HEK293 (cell line): ENCODE data around the gene CAPN6.

Experiments
- CTCF ChIA-PET: fragments of 350-600 bp; formaldehyde crosslinking; extraction: SDS; loops from one replicate; lab custom pipeline; 2021; ENCODE audit warnings: antibody characterized with exemption; lab: Yijun Ruan, JAX
- POLR2A ChIA-PET: fragments of 300-600 bp; formaldehyde crosslinking; extraction: SDS; loops from one replicate; lab custom pipeline; 2020; ENCODE audit warnings: antibody characterized with exemption, inconsistent platforms; lab: Yijun Ruan, JAX
- H3K27ac ChIP-seq: fragments of 200-500 bp; sonication (Bioruptor generic); 2 replicates; pipeline ENCODE4 v1.5.1; 2014; ENCODE audit warnings: low read depth, low read length, control low read depth, inconsistent platforms; ENCODE audit errors: extremely low read depth
- H3K36me3 ChIP-seq, 2 experiments: fragments of 200-500 bp in 1 of 2; sonication (Bioruptor generic) in 1 of 2; 1 replicate in 1 of 2; 2 replicates in 1 of 2; pipeline ENCODE4 v1.5.1; 2014 to 2017; ENCODE audit warnings: inconsistent platforms in 2 of 2, low read length in 2 of 2; ENCODE audit not compliant: control insufficient read depth in 2 of 2, insufficient read depth in 1 of 2
- H3K4me1 ChIP-seq: fragments of 200-500 bp; sonication (Bioruptor generic); 2 replicates; pipeline ENCODE4 v1.5.1; 2014; ENCODE audit warnings: mild to moderate bottlenecking, low read length, inconsistent platforms; ENCODE audit not compliant: control insufficient read depth, insufficient read depth
- H3K4me3 ChIP-seq: 2 replicates; pipeline ENCODE4 v1.5.1; 2011; ENCODE audit warnings: low read depth, mild to moderate bottlenecking, control low read depth, low read length, moderate library complexity
- H3K9me3 ChIP-seq: fragments of 200-500 bp; sonication (Bioruptor generic); 2 replicates; pipeline ENCODE4 v1.5.1; 2014; ENCODE audit warnings: low read depth, low read length, inconsistent platforms; ENCODE audit not compliant: control insufficient read depth, insufficient read depth
- BCL11B ChIP-seq: fragments of 450-650 bp; formaldehyde crosslinking; IDR thresholded peaks from 2 replicates; pipeline ENCODE4 v1.5.1; 2016; ENCODE audit warnings: low read depth, missing biosample characterization, missing genetic modification characterization
- EGR2 ChIP-seq: fragments of 450-650 bp; formaldehyde crosslinking; IDR thresholded peaks from 2 replicates; pipeline ENCODE4 v1.5.1; 2016; ENCODE audit warnings: low read depth, missing biosample characterization, missing genetic modification characterization
- GLIS1 ChIP-seq: fragments of 450-650 bp; formaldehyde crosslinking; IDR thresholded peaks from 2 replicates; pipeline ENCODE4 v1.5.1; 2016; ENCODE audit warnings: missing biosample characterization, missing genetic modification characterization
- HOXA7 ChIP-seq: sonication (generic); formaldehyde crosslinking; IDR thresholded peaks from 2 replicates; pipeline ENCODE4 v1.8.1; 2022; ENCODE audit warnings: missing genetic modification reagents, borderline replicate concordance
- HOXD13 ChIP-seq: sonication (generic); formaldehyde crosslinking; IDR thresholded peaks from 2 replicates; pipeline ENCODE4 v1.8.0; 2022; ENCODE audit warnings: missing genetic modification reagents, borderline replicate concordance
- MYNN ChIP-seq: fragments of 450-650 bp; formaldehyde crosslinking; IDR thresholded peaks from 2 replicates; pipeline ENCODE4 v1.5.1; 2016; ENCODE audit warnings: missing biosample characterization, missing genetic modification characterization, borderline replicate concordance
- MZF1 ChIP-seq: fragments of 450-650 bp; formaldehyde crosslinking; IDR thresholded peaks from 2 replicates; pipeline ENCODE4 v1.5.1; 2017; ENCODE audit warnings: missing biosample characterization, missing genetic modification characterization, borderline replicate concordance
- PRDM10 ChIP-seq: fragments of 450-650 bp; formaldehyde crosslinking; IDR thresholded peaks from 2 replicates; pipeline ENCODE4 v1.5.1; 2016; ENCODE audit warnings: missing biosample characterization, missing genetic modification characterization
- TRIM28 ChIP-seq: IDR thresholded peaks from 2 replicates; pipeline ENCODE4 v1.6.1; 2011; ENCODE audit warnings: low read length, control low read depth, borderline replicate concordance
- ZIC2 ChIP-seq: fragments of 450-650 bp; formaldehyde crosslinking; IDR thresholded peaks from 2 replicates; pipeline ENCODE4 v1.5.1; 2016; ENCODE audit warnings: missing biosample characterization, missing genetic modification characterization
- ZNF155 ChIP-seq: fragments of 450-650 bp; formaldehyde crosslinking; IDR thresholded peaks from 2 replicates; pipeline ENCODE4 v1.5.1; 2016; ENCODE audit warnings: missing biosample characterization, missing genetic modification characterization
- ZNF169 ChIP-seq: fragments of 450-650 bp; formaldehyde crosslinking; IDR thresholded peaks from 2 replicates; pipeline ENCODE4 v1.5.1; 2016; ENCODE audit warnings: missing biosample characterization, missing genetic modification characterization
- ZNF350 ChIP-seq: fragments of 450-650 bp; formaldehyde crosslinking; IDR thresholded peaks from 2 replicates; pipeline ENCODE4 v1.5.0; 2017; ENCODE audit warnings: missing biosample characterization, mild to moderate bottlenecking, missing genetic modification characterization
- ZNF366 ChIP-seq: fragments of 450-650 bp; formaldehyde crosslinking; conservative IDR thresholded peaks from 2 replicates; pipeline ENCODE4 v1.5.1; 2016; ENCODE audit warnings: missing biosample characterization, missing genetic modification characterization
- ZNF37A ChIP-seq: fragments of 450-650 bp; IDR thresholded peaks from 2 replicates; pipeline ENCODE4 v1.5.1; 2018; ENCODE audit warnings: missing biosample characterization, missing genetic modification characterization
- ZNF398 ChIP-seq: fragments of 450-650 bp; formaldehyde crosslinking; IDR thresholded peaks from 2 replicates; pipeline ENCODE4 v1.5.1; 2017; ENCODE audit warnings: missing biosample characterization, missing genetic modification characterization
- ZNF423 ChIP-seq: fragments of 450-650 bp; formaldehyde crosslinking; IDR thresholded peaks from 2 replicates; pipeline ENCODE4 v1.5.1; 2016; ENCODE audit warnings: missing biosample characterization, missing genetic modification characterization
- ZNF544 ChIP-seq: fragments of 450-650 bp; formaldehyde crosslinking; IDR thresholded peaks from 2 replicates; pipeline ENCODE4 v1.5.0; 2017; ENCODE audit warnings: missing biosample characterization, missing genetic modification characterization
- ZNF629 ChIP-seq: fragments of 450-650 bp; formaldehyde crosslinking; IDR thresholded peaks from 2 replicates; pipeline ENCODE4 v1.5.1; 2017; ENCODE audit warnings: missing biosample characterization, missing genetic modification characterization
- ZNF664 ChIP-seq: fragments of 450-650 bp; formaldehyde crosslinking; IDR thresholded peaks from 2 replicates; pipeline ENCODE4 v1.5.1; 2016; ENCODE audit warnings: missing biosample characterization, missing genetic modification characterization
- ZNF701 ChIP-seq: fragments of 450-650 bp; formaldehyde crosslinking; IDR thresholded peaks from 2 replicates; pipeline ENCODE4 v1.5.1; 2016; ENCODE audit warnings: missing biosample characterization, missing genetic modification characterization
- ZNF837 ChIP-seq: fragments of 450-650 bp; formaldehyde crosslinking; IDR thresholded peaks from 2 replicates; pipeline ENCODE4 v1.5.1; 2016; ENCODE audit warnings: missing biosample characterization, missing genetic modification characterization
- TF ChIP-seq, protein P1 (sequence below): fragments of 450-650 bp; formaldehyde crosslinking; IDR thresholded peaks from 2 replicates; pipeline ENCODE4 v1.5.0; 2017; ENCODE audit warnings: missing biosample characterization, missing genetic modification characterization, borderline replicate concordance
- TF ChIP-seq, protein P2 (sequence below): fragments of 450-650 bp; formaldehyde crosslinking; optimal IDR thresholded peaks from 2 replicates; pipeline ENCODE3; 2016; ENCODE audit warnings: missing biosample characterization, mild to moderate bottlenecking, missing genetic modification characterization

The CAPN6 gene

DNA sequence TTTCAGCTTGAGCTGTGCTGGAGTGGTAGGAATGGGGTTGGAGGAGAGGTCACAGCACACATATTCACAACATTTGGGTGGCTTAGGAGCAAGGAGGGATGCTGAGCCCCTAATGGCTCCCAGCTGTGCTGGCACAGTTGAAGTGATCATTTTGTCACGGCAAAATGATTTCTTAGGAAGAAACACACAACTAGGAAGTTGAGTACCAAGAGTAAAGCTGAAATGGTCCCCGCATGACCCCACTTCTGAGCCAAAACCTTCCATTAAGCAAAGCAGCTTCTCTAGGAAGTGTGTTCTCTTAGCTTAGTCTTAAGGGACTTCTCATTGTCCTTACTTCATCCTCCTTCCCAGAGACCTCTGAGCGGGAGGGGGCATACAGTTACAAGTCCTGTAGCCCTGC, 12.6 kb downstream of the CAPN6 start:
- Histone ChIP-seq H3K9me3 (no peaks in the 10 kb centered on the region), H3K4me1 (no peaks in the 10 kb centered on the region)
- ChIA-PET POLR2A (no interaction called here), CTCF (no interaction called here)
- TF ChIP-seq ZIC2 (tag by site-specific recombination) = no peak
- no peak for TF ChIP-seq ZNF366 (tag by site-specific recombination)
- TF ChIP-seq, protein P1, sequence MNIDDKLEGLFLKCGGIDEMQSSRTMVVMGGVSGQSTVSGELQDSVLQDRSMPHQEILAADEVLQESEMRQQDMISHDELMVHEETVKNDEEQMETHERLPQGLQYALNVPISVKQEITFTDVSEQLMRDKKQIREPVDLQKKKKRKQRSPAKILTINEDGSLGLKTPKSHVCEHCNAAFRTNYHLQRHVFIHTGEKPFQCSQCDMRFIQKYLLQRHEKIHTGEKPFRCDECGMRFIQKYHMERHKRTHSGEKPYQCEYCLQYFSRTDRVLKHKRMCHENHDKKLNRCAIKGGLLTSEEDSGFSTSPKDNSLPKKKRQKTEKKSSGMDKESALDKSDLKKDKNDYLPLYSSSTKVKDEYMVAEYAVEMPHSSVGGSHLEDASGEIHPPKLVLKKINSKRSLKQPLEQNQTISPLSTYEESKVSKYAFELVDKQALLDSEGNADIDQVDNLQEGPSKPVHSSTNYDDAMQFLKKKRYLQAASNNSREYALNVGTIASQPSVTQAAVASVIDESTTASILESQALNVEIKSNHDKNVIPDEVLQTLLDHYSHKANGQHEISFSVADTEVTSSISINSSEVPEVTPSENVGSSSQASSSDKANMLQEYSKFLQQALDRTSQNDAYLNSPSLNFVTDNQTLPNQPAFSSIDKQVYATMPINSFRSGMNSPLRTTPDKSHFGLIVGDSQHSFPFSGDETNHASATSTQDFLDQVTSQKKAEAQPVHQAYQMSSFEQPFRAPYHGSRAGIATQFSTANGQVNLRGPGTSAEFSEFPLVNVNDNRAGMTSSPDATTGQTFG = no peak
- no peak for TF ChIP-seq ZNF544 (tag by site-specific recombination)
- no peak for TF ChIP-seq HOXD13 (CRISPR knock-in tag)
- no peak for TF ChIP-seq ZNF423 (tag by site-specific recombination)
- TF ChIP-seq MYNN (tag by site-specific recombination) = no peak
- TF ChIP-seq ZNF169 (tag by site-specific recombination) = no peak
- no peak for TF ChIP-seq ZNF350
- TF ChIP-seq ZNF629 (tag by site-specific recombination) = no peak
- no peak for TF ChIP-seq BCL11B (tag by site-specific recombination)
- no peak for TF ChIP-seq HOXA7 (CRISPR knock-in tag)
- no peak for TF ChIP-seq ZNF837 (tag by site-specific recombination)
- TF ChIP-seq ZNF398 = no peak
- TF ChIP-seq, protein P2, sequence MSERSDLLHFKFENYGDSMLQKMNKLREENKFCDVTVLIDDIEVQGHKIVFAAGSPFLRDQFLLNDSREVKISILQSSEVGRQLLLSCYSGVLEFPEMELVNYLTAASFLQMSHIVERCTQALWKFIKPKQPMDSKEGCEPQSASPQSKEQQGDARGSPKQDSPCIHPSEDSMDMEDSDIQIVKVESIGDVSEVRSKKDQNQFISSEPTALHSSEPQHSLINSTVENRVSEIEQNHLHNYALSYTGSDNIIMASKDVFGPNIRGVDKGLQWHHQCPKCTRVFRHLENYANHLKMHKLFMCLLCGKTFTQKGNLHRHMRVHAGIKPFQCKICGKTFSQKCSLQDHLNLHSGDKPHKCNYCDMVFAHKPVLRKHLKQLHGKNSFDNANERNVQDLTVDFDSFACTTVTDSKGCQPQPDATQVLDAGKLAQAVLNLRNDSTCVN = no peak
- no peak for TF ChIP-seq ZNF701 (tag by site-specific recombination)
- TF ChIP-seq ZNF664 (tag by site-specific recombination) = no peak
- no peak for TF ChIP-seq MZF1 (tag by site-specific recombination)
- TF ChIP-seq TRIM28 = no peak
- TF ChIP-seq, all 188 proteins: peak for 0
- Histone ChIP-seq H3K4me3 (no peak overlapping the region), H3K36me3 (no peaks in the 10 kb centered on the region), H3K27ac (no peak overlapping the region)

- no peaks in the 10 kb centered on the region for H3K9me3 ChIP-seq
- CTCF ChIA-PET = interaction anchor here (2.3 kb wide), 1 partner anchor 11 kb away, joined by 6 read pairs; no protein-coding TSS in a partner anchor
- POLR2A ChIA-PET = no interaction called here
Measured at GRCh38 chrX:111254896-111255693, 15.2 kb downstream of the CAPN6 start.

More at GRCh38 chrX:111254896-111255693, 15.2 kb downstream of the CAPN6 start:
- H3K4me1 ChIP-seq = no peaks in the 10 kb centered on the region
- no peak overlapping the region for H3K4me3 ChIP-seq
- TF ChIP-seq MYNN (tag by site-specific recombination) = no peak
- TF ChIP-seq EGR2 (tag by site-specific recombination) = no peak
- TF ChIP-seq PRDM10 (tag by site-specific recombination) = no peak
- no peak for TF ChIP-seq GLIS1 (tag by site-specific recombination)
- TF ChIP-seq ZNF155 = no peak
- no peak for TF ChIP-seq ZNF37A (tag by site-specific recombination)
- H3K36me3 ChIP-seq = no peaks in the 10 kb centered on the region
- H3K27ac ChIP-seq = no peak overlapping the region
